CD4-positive, alpha-beta T cell (primary cell): ENCODE results near the gene HNRNPD. TPM values are rescaled to one million over a fixed set of nuclear protein-coding genes. Genes with fewer than 3 reads are reported as not detected.

Experiments
- ATAC-seq: fragments of 200-7000 bp; cut with Tn5 transposase; one replicate; pipeline ENCODE4 v1.10.0; 2022; ENCODE audit warnings: mild to moderate bottlenecking; ENCODE audit not compliant: poor library complexity
- CTCF ChIA-PET: fragments of 350-600 bp; sonication (Branson Sonifier 250); formaldehyde crosslinking; loops from one replicate; lab custom pipeline; 2021; ENCODE audit warnings: antibody characterized with exemption, inconsistent platforms; lab: Charles Lee
- POLR2A ChIA-PET: fragments of 350-600 bp; sonication (Branson Sonifier 250); formaldehyde crosslinking; loops from one replicate; lab custom pipeline; 2021; ENCODE audit warnings: antibody characterized with exemption, inconsistent platforms; lab: Charles Lee
- DNase-seq, 14 experiments: peaks; one replicate each; pipeline ENCODE4 v3.0.0-alpha.2; 2013 to 2020; ENCODE audit warnings: mixed read lengths in 2 of 14
- H3K27ac ChIP-seq, 2 donors: one replicate each; pipeline versions ENCODE4 v1.5.1 to v1.7.0; 2013; ENCODE audit warnings: low read length in 2 of 2, low read depth in 1 of 2, mild to moderate bottlenecking in 1 of 2
- H3K27me3 ChIP-seq, 2 experiments: 1 replicate in 1 of 2; 2 replicates in 1 of 2; pipeline versions ENCODE4 v1.6.1 to v1.7.0; 2013; ENCODE audit warnings: low read length in 2 of 2, control low read depth in 1 of 2, mild to moderate bottlenecking in 1 of 2, moderate library complexity in 1 of 2; ENCODE audit not compliant: insufficient read depth in 2 of 2, control insufficient read depth in 1 of 2
- H3K36me3 ChIP-seq: one replicate; pipeline ENCODE4 v1.6.1; 2013; ENCODE audit warnings: low read length, control low read depth; ENCODE audit not compliant: insufficient read depth
- H3K4me1 ChIP-seq: one replicate; pipeline ENCODE4 v1.6.1; 2013; ENCODE audit warnings: low read length, control low read depth; ENCODE audit not compliant: insufficient read depth
- H3K4me3 ChIP-seq: one replicate; pipeline ENCODE4 v1.5.1; 2013; ENCODE audit warnings: mild to moderate bottlenecking, low read length, moderate library complexity
- H3K9me3 ChIP-seq, 2 experiments: 1 replicate in 1 of 2; 2 replicates in 1 of 2; pipeline versions ENCODE4 v1.6.1 to v1.7.0; 2013; ENCODE audit warnings: low read length in 2 of 2, mild to moderate bottlenecking in 2 of 2, control low read depth in 1 of 2, moderate library complexity in 1 of 2; ENCODE audit not compliant: control insufficient read depth in 1 of 2, insufficient read depth in 1 of 2
- H3K27ac Mint-ChIP-seq: one replicate; pipeline ENCODE4 v1.8.0; 2020; ENCODE audit warnings: mixed read lengths
- H3K27me3 Mint-ChIP-seq: one replicate; pipeline ENCODE4 v1.8.0; 2021; ENCODE audit warnings: mixed read lengths
- H3K36me3 Mint-ChIP-seq: one replicate; pipeline ENCODE4 v1.8.0; 2021; ENCODE audit warnings: low read depth, mixed read lengths
- H3K4me1 Mint-ChIP-seq: one replicate; pipeline ENCODE4 v1.8.0; 2021; ENCODE audit warnings: low read depth, mixed read lengths
- H3K4me3 Mint-ChIP-seq: one replicate; pipeline ENCODE4 v1.8.0; 2020; ENCODE audit warnings: mild to moderate bottlenecking, mixed read lengths
- H3K9me3 Mint-ChIP-seq: one replicate; pipeline ENCODE4 v1.8.0; 2020; ENCODE audit warnings: mixed read lengths
- intact Hi-C, 2 experiments: fragments of 100-400 bp; cut with DNase I in 1 of 2; cut with micrococcal nuclease in 1 of 2; formaldehyde crosslinking; loops; one replicate each; pipeline versions ENCODE4 v1.15.1 to v1.9.0; 2023 to 2025; cut with DNase I, micrococcal nuclease
- total RNA-seq, 174 experiments: library from RNA in 2 of 174; stranded (reverse) in 2 of 174; gene quantifications; one replicate each; pipeline ENCODE4 v1.2.3 and lab custom pipeline; 2021 to 2026
- TF ChIP-seq, protein P1 (sequence below): fragments of 200-600 bp; IDR thresholded peaks from one replicate; pipeline ENCODE4 v1.8.0; 2022; ENCODE audit warnings: antibody characterized with exemption, mild to moderate bottlenecking

Gene HNRNPD
- total RNA-seq, 2 experiments from 2014 or later = 235 to 244 TPM

DNA sequence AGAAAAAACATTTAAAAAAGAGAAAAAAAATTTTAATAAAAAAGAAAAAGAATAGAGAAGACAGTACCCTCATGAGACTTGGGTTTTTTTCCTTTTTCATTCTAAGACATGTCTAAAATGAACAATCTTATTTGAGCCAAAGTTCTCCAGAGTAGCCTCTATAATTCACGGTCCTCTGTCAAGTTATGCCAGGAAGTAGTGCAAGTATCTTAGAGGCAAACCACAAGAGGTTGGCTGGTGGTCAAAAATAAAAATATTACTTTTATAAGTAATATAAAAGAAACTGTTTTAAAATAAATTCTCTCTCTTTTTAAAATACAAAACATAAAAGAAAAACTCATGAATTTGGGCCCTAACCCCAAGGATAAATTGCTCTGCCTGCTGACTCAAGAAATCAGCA lies 29.9 kb upstream of the HNRNPD start:
- Histone ChIP-seq H3K27ac (no peak overlapping the region), H3K36me3 (no peaks in the 10 kb centered on the region), H3K4me1 (no peaks in the 10 kb centered on the region), H3K9me3 (no peaks in the 10 kb centered on the region), H3K4me3 (no peak overlapping the region), H3K27me3 (peaks cover 0 to 2% of the 10 kb centered on the region in 2 experiments)
- no peaks in the 10 kb centered on the region for H3K4me1 Mint-ChIP-seq
- H3K27ac Mint-ChIP-seq = no peak overlapping the region
- TF ChIP-seq, protein P1, sequence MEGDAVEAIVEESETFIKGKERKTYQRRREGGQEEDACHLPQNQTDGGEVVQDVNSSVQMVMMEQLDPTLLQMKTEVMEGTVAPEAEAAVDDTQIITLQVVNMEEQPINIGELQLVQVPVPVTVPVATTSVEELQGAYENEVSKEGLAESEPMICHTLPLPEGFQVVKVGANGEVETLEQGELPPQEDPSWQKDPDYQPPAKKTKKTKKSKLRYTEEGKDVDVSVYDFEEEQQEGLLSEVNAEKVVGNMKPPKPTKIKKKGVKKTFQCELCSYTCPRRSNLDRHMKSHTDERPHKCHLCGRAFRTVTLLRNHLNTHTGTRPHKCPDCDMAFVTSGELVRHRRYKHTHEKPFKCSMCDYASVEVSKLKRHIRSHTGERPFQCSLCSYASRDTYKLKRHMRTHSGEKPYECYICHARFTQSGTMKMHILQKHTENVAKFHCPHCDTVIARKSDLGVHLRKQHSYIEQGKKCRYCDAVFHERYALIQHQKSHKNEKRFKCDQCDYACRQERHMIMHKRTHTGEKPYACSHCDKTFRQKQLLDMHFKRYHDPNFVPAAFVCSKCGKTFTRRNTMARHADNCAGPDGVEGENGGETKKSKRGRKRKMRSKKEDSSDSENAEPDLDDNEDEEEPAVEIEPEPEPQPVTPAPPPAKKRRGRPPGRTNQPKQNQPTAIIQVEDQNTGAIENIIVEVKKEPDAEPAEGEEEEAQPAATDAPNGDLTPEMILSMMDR = no peak
- DNase-seq (no peak), ATAC-seq (no peak)
- peaks cover 7% of the 10 kb centered on the region for H3K27me3 Mint-ChIP-seq
- H3K4me3 Mint-ChIP-seq = no peak overlapping the region
- ChIA-PET POLR2A (no interaction called here), CTCF (no interaction called here)
- H3K36me3 Mint-ChIP-seq = no peaks in the 10 kb centered on the region
- H3K9me3 Mint-ChIP-seq = no peaks in the 10 kb centered on the region
- intact Hi-C loops = no loop called here

DNA sequence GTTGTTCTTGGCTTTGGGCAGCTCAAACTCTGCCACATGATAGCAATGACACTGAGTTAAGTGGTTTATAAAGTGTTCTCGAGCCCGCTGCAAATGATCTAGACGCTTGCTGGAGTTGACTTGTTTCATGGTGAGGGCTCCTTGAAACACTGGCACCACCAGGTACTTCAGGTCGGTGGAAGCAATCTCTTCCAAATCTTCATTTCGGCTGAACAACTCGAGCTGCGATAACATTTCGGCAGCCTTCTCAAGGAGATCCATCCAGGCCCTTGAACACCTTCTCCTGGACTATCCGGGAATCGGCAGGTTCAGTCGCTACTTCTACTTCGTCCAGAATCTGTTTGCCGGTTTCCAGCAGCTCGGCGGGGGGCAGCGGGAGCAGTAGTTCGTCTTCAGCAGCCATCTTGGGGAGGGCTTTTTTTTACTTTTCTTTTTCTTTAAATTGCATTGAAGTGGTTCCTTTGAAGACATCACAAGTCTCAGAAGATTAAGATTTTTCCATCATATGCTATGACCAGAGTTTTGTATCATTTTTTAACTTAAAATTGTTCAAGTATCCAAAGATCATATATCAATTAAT lies 28.5 kb upstream of the HNRNPD start:
- POLR2A ChIA-PET = no interaction called here
- peaks cover 0 to 2% of the 10 kb centered on the region in 2 experiments for H3K27me3 ChIP-seq
- intact Hi-C loops = no loop called here
- no peaks in the 10 kb centered on the region for H3K9me3 ChIP-seq
- no peak for ATAC-seq
- H3K27ac Mint-ChIP-seq = no peak overlapping the region
- no peak overlapping the region for H3K27ac ChIP-seq
- no peaks in the 10 kb centered on the region for H3K9me3 Mint-ChIP-seq
- TF ChIP-seq, protein P1 = no peak
- H3K27me3 Mint-ChIP-seq = peaks cover 7% of the 10 kb centered on the region
- H3K4me3 ChIP-seq = no peak overlapping the region
- no peaks in the 10 kb centered on the region for H3K4me1 Mint-ChIP-seq
- no peak for DNase-seq
- H3K36me3 Mint-ChIP-seq = no peaks in the 10 kb centered on the region
- CTCF ChIA-PET = no interaction called here
- H3K4me1 ChIP-seq = no peaks in the 10 kb centered on the region
- no peaks in the 10 kb centered on the region for H3K36me3 ChIP-seq
- H3K4me3 Mint-ChIP-seq = no peak overlapping the region

DNA sequence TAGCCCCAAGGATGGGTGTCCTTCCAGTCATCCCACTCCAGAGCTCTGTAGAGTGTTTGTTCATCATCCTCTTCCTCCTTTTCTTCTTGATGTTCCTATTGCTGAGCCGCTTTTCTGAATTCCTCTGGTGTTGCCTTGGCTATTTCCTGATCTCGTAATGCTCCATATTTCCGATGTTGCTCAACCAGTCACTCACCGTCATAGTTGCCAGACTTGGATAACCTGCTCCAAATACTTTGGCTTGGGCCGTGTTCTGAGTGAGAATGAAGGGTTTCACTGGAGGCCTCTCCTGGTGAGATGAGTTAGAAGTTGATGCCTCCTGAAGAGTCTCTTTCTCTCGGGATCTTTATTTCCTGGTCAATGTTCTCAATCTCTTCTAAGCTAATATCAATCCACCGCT lies 27.8 kb upstream of the HNRNPD start:
- DNase-seq = no peak
- H3K4me1 Mint-ChIP-seq = no peaks in the 10 kb centered on the region
- ChIA-PET POLR2A (interaction anchor here (0.9 kb wide), 1 partner anchor 28 kb away, joined by 4 read pairs; no protein-coding TSS in a partner anchor), CTCF (no interaction called here)
- H3K9me3 ChIP-seq = no peaks in the 10 kb centered on the region
- intact Hi-C loops = no loop called here
- no peak overlapping the region for H3K27ac ChIP-seq
- peaks cover 7% of the 10 kb centered on the region for H3K27me3 Mint-ChIP-seq
- TF ChIP-seq, protein P1 = no peak
- no peak overlapping the region for H3K4me3 ChIP-seq
- peaks cover 0 to 2% of the 10 kb centered on the region in 2 experiments for H3K27me3 ChIP-seq
- no peaks in the 10 kb centered on the region for H3K36me3 Mint-ChIP-seq
- H3K4me3 Mint-ChIP-seq = no peak overlapping the region
- H3K27ac Mint-ChIP-seq = no peak overlapping the region
- ATAC-seq = no peak
- no peaks in the 10 kb centered on the region for H3K4me1 ChIP-seq
- H3K9me3 Mint-ChIP-seq = no peaks in the 10 kb centered on the region
- no peaks in the 10 kb centered on the region for H3K36me3 ChIP-seq
